GM18870 (cell line): ENCODE results near the gene ZNF385C.

ENCODE experiments used
- ATAC-seq: cut with Tn5 transposase; IDR thresholded peaks from one replicate; pipeline ENCODE4 v1.9.1; 2021; ENCODE audit warnings: moderate library complexity; ENCODE audit not compliant: unreplicated experiment

The ZNF385C gene

DNA sequence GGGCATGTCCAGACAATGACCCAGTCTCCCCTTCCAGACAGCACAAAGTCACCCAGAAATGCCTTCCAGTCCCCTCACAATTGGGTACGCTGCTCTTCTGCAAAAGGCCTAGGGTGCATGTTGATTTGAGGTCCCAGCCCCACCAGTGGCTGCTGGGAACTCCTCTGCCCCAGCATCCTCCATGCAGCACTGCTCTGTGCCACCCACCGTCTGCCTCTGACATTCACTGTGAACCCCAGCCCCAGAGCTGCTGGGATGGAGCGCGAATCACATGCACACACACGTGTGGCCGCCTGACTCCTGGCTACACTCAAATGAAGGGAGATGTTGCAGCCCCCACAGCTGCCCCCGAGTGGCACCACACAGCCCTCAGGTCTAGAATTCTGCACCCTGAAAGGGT is 46.6 kb downstream of the ZNF385C start:
- ATAC-seq: no peak

GRCh38 chr17:42051013-42051400 is 47.3 kb downstream of the ZNF385C start:
- ATAC-seq: no peak

DNA sequence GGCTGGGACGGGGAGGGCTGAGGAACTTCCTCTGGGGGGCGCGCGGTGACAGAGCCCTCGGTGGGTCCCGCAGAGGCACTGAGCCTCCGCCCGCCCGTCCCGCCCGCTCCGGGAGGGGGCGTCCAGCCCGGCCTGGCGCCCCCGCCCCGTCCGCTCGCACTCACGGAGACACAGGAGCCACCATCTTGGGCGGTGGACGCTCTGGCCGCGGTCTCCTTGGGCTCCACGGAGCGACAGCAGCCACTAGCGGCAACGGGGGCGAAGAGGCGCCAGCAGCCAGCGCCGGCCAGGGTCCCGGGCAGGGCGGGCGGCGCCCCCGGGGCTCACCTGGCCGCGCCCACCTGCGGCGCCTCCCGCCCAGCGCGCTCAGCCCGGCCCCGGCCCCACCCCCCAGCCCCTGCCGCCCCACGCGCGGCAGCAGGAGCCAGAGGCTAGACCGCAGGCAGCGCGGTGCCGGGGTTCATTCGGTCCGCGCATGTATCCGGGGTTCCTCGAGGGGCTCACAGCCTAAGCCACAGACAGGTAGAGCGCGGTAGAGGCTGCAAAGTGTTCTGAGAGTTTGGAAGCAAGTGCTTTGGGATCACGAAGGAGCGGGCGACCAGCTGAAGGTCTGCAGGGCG is 47.8 kb downstream of the ZNF385C start, which contains the start of gene C17orf113:
Gene C17orf113, minus strand, starts transcription at position 209 of the 620 bp plus-strand sequence. CDS start 7,225 bp downstream, outside the sequence.
- ATAC-seq: no peak

- ATAC-seq: no peak
These were observed 48.4 kb downstream of the ZNF385C start for GRCh38 chr17:42049834-42050392.

- no peak for ATAC-seq
These were observed 50.9 kb downstream of the ZNF385C start for GRCh38 chr17:42047343-42047742.

DNA sequence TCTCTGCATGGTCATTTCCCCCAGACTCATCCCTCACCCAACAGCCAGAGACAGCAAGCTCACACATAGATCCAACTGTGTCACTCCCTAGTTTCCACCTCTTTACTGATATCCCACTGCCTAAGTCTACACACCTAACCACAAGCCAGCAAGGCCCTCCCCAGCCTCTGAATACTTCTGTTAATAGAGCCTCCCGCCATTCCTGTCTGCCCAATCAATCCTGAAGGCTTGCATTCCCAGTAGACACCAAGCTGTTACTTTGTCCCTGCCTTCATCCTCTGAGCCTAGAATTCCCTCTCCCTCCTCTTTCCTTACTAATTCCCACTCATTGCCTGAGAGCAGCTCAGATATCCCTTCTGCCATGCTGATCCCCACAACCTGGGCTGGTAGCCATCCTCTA is 52.6 kb downstream of the ZNF385C start:
- no peak for ATAC-seq

DNA sequence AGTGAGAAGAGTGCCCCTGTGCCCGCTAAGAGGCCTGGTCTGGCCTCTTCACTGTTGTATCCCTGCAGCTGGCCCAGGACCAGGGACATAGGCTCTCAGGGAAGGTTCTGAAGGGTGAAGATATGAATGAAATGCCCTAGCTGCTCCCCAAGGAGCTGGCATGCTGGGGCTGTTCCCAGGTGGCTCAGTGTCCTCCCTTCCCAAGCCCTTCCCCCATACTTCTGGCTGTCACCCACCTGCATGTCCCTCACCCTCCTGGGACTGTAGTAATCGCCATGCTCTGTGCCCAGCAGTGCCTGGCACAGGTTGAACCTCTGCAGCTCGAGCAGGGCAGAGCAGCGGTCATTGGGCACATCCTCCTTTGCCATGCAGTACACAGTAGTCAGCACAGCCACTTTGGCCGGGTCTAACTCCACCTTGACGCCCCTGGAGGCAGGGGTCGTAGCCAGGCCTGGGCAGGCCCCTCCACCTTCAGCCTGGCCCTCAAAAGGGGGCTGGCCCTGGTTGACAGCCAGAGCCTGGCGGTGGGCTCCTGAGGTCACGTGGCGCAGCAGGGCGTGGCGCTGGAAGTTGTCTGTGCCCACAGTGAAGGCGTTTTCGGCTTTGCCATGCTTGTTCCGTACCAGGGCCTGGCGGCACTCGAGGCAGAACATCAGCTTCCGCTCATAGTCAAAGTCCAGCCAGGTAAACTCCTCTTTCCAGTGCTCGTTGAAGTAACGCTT is 55.5 kb downstream of the ZNF385C start:
- ATAC-seq: no peak

DNA sequence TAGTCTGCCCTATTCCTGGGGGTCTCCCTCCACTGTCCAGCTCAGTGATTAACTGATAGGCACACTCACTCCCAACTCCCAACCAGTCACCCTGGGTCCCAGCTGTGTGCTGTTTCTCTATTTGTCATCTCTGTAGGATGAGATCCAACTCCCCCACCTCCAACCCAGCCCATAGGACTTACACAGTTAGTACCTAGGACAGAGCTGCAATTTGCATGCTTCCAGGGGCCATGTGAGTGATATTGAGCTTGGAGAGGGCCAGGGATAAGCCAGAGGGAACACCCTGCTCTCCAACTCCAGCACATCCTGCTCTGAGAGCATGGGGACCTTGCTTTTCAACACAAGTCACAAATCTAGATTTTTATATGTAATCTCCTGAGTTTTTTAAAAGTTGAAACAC is 56.7 kb downstream of the ZNF385C start:
- no peak for ATAC-seq

- no peak for ATAC-seq
These were observed 57.5 kb downstream of the ZNF385C start for GRCh38 chr17:42040818-42041217.

GRCh38 chr17:42039794-42040763 is 58.2 kb downstream of the ZNF385C start:
- ATAC-seq: no peak

DNA sequence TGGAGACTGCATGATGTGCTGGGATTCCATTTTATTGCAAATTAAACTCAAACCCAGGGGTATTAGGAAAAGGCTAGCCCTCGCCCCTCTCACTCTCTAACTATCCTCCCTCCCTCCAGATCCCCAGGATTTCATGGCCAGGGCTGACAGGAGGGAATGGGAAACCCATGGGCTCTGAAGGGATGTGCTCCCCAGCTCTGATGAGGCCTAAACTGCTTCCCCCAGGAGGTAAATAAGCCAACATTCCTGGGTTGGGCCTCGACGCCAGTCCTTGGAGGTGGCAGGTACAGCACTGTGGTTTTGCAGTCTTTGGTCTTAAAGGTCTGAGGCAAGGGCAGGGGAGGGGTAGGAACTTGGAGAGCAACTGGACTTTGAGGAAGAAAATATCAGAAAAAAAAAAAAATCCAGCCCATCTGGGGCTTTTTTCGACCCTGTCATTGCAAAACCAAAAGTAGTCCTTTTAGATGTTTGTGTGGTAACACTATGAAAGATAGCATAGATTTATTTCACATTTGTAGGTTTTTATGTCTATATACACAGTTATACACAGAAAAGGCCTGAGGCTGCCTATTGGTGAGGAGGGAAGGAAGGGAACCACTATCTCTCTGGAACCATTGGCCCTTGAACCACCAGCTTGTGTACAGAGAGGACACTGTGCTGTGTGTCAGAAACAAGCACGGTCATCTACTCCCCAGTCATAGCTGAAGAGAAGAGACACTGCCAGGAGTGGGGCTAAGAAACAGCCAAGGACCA is 59.9 kb downstream of the ZNF385C start:
- no peak for ATAC-seq

DNA sequence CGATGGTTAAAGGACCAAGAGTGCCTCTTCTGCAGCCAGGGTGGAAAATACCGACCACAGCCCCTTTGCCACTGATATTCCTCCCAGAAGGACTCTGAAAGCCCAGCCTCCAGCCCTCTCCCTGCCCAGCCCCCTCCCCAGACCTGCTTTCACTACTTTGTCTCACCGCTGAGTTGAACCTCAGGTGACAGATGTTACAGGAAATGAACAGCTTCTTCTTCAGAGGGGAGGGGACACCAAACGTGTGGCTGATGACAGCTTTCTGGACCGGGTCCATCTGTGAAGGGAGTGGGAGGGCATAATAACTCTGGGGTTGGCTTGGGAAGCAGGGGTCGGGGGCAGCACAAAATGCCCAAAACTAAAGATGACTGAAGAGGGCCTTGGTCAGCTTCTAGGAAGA is 64.2 kb downstream of the ZNF385C start:
- ATAC-seq: no peak

DNA sequence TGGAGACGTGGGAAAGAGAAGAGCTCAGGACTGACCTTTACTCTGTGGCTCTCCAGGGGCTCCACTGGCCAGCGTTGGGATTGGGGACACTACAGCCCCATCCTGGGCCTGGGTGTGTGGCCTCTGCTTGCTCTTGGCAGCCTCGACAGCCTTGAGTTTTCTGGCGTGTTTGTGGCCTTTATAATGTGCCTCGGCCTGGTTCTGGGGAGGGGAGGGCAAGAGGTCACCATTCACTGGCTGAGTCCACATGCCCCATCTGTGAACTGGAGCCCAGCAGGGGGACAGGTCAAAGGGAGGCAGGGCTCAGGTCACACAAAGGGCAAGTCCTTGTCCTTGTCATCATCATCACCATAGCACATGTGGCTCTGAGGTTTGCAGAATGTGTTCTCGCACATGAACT is 66.7 kb downstream of the ZNF385C start:
- ATAC-seq: no peak

- ATAC-seq: no peak
These were observed 69.5 kb downstream of the ZNF385C start for GRCh38 chr17:42028791-42029127.

DNA sequence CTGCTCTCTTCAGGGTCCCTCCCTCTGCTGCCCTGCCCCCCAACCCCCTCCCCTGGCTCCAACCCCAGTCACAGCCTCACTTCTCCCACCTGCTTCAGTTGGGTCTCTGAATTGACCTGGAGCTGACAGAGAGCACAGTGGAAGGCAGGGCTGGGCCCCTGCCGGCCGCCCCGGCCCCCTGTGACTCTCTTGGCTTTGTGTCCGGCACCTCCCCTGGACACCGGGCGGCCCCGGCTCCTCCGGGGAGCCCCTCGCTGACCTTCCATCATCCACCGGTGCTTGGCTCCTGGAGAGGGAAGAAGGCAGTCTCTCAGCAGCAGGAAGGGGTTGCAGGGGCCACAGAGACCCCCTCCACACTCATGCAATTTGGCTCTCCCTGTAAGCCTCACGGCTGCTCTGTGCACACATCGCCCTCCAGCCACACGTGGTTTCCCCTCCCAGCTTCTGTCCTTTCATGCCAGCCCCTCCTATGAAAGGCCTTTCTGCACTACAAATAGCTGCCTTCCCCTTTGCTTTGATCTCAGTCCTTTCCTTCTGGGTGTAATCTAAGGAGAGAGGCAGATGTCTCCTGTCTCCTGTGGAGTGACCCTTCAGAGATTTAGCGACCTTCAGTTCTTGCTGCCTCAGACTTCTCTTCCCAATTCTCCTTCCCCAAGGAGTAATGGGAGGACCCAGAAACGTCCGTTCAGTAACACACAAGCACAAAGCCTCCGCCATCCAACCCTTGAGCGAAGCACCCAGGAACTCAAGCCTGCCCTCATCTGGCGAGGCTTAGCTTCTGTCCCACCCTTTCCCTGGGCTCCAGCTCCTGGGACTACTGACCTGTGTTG is 70.1 kb downstream of the ZNF385C start:
- ATAC-seq: no peak

DNA sequence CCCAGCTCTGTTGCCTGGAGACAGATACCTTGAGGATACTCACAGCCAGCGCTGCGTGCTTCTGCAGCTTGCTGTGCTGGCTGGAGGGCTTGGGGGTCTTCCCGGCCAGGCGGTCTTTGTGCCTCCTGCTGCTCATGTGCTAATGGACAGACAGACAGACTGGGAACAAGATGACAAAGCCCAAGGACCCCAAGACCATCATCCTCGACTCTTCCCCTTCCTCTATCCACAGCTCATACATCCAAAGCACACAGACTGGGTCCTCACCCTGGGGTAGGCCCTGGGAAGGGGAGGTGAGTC is 70.7 kb downstream of the ZNF385C start:
- ATAC-seq: no peak

- ATAC-seq: no peak
These were observed 71.2 kb downstream of the ZNF385C start for GRCh38 chr17:42026857-42027589.

GRCh38 chr17:42025936-42026335 is 72.3 kb downstream of the ZNF385C start:
- ATAC-seq: no peak

DNA sequence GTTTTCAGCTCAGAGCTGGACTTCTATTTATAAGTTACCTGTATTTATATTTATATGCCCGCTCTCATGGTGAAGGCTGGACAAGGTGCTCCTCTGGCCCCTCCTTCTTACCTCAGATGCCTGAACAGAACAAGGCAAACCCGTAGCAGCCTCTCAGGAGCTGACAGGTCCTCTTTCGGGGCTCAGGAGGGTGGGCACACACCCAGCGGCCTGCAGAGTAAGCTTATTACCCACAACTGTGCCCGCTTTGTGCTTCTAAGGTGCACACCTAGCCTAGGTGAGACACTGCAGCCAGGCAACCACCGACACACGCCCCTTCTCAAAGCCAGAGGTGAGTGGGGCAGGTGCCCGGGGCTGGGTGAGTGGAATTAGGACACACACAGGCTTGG is 73.1 kb downstream of the ZNF385C start:
- no peak for ATAC-seq
